GM10847 (cell line): ENCODE results near the gene NENF.

Source experiments
- POLR2A ChIP-seq: IDR thresholded peaks from 2 replicates; pipeline ENCODE4 v1.6.1; 2011; ENCODE audit not compliant: insufficient read length; ENCODE audit errors: extremely low read depth

Gene NENF

GRCh38 chr1:212484701-212485570 lies 52.2 kb downstream of the NENF start:
- TF ChIP-seq POLR2A, result no peak

DNA sequence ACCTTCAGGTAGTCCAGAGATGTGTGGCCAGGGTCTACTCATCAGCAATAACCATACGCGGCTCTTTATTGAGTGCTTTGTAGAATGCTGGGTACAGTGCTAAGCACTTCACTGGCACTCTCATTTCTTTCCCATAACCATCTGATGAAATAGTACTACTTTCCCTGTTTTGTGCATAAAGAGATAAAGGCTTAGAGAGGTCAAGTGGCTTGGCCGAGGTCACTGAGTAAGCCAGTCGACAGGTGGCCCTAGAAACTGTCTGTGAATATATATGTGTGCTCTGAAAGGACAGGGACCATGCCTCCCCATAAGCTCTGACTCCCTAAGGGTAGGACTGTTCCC lies 52.8 kb downstream of the NENF start:
- no peak for TF ChIP-seq POLR2A

DNA sequence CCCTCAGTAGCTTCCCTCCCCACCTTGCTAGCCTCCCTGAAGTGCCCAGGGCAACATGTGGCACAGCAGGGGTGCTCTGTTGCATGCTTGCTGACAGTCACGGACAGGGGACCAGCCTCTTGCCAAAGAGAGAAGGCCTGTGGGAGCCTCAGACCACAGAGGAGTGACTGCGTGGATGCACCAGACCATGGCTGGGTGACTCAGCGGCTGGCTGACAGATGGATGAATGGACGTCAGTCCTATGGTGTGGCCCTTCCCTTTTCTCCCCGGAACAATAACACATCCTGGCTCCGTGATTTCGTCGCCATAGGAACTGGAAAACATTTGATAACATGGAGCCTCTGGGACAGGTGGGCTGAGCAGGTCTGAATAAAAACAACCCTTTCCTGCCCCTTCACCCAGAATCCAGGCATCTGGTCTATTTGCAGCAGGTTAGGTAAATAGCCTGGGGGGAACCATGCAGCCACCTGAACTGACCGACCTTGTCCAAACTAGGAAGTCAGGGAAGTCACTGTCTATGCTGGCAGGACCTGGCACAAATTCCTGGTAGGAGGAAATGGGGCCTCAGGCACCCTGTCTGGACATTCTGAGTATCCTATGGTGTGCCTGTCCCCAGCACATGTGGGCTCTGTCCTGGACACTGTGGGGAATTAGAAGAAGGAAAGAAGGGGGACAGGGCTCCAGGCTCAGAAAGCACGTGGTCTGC lies 53.3 kb downstream of the NENF start:
- no peak for TF ChIP-seq POLR2A

DNA sequence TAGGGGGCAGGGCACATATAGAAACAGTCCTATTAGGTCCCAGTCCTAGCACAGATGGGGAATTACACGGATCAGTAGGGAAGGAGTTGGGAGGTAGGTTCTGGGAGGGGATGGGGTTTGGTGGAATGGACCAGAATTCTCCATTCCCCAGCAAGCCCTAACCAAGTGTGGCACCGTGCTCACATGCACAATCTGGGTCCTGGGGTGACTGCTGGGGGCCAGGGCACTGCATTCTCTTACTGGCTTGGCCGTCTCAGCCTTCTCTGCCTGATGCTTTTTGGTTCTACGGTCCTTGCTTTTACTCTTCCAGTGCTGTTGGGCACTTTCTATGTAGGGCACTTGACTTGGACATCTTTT lies 53.9 kb downstream of the NENF start:
- TF ChIP-seq POLR2A, result no peak

GRCh38 chr1:212487286-212487685 lies 54.6 kb downstream of the NENF start:
- TF ChIP-seq POLR2A, result no peak

- no peak for TF ChIP-seq POLR2A
Measured at GRCh38 chr1:212487774-212488435, 55.2 kb downstream of the NENF start.

- no peak for TF ChIP-seq POLR2A
Measured at GRCh38 chr1:212488436-212489283, 55.9 kb downstream of the NENF start.

- TF ChIP-seq POLR2A, result no peak
Measured at GRCh38 chr1:212489284-212489859, 56.7 kb downstream of the NENF start.

DNA sequence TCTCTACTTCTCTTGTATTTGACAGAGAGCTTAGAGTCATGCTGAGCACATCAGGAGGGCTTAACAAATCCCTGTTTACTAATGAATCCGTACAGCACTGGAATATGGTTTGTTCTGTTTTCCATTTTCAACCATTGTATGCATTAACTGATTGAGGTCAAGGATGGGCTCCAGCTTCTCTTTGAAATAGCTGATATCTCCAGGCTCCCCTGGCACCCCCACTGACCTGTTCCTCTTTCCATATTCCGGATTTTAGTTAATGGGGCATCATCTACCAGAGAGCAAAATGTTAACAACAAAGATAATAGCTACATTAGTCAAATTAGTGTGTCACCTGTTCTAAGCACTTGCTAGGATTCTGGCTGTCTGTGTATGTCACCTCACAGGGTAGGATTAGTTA lies 57.6 kb downstream of the NENF start:
- no peak for TF ChIP-seq POLR2A

DNA sequence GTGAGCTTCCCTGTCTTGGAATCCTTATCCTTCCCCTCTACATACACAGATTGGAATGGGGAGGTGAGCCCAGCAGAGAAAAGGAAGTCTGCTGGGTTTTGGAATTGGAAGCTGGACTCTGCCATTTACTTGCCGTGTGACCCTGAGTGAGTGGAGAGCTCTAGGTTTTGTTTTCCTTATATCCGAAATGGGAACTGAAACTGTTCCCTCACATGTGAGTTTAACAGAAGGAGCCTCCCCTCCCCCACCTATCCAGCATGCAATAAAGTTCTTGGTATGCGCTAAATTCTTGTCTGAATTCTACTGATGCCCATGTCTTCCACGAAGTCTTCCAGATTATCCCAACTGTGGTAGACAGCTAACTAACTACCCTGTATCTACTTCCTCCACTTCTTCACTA lies 58.7 kb downstream of the NENF start:
- TF ChIP-seq POLR2A, result no peak
